HG03565 (cell line): ENCODE data around the gene ANKRD55.
"Not testable (repeated sequence)": the region's sequence is repeated elsewhere in the genome, so short reads cannot be mapped to it uniquely, and the experiment has no call there.

Experiments used
- ATAC-seq: cut with Tn5 transposase; IDR thresholded peaks from one replicate; pipeline ENCODE4 v1.9.1; 2021; ENCODE audit warnings: mild to moderate bottlenecking, moderate library complexity; ENCODE audit not compliant: unreplicated experiment

ANKRD55 gene

GRCh38 chr5:56211298-56211865 lies 21.7 kb downstream of the ANKRD55 start:
- no peak for ATAC-seq

- ATAC-seq: no peak
Measured at GRCh38 chr5:56208681-56209080, 24.4 kb downstream of the ANKRD55 start.

- ATAC-seq: no peak
Measured at GRCh38 chr5:56207537-56207936, 25.6 kb downstream of the ANKRD55 start.

- no peak for ATAC-seq
Measured at GRCh38 chr5:56206126-56206910, 26.8 kb downstream of the ANKRD55 start.

GRCh38 chr5:56203936-56204335 lies 29.2 kb downstream of the ANKRD55 start:
- not testable (repeated sequence) for ATAC-seq

- no peak for ATAC-seq
Measured at GRCh38 chr5:56202483-56202882, 30.6 kb downstream of the ANKRD55 start.

- ATAC-seq: not testable (repeated sequence)
Measured at GRCh38 chr5:56201762-56202261, 31.3 kb downstream of the ANKRD55 start.

- peak; percentile 84 for ATAC-seq
Measured at GRCh38 chr5:56200971-56201666, 32.0 kb downstream of the ANKRD55 start.

- no peak for ATAC-seq
Measured at GRCh38 chr5:56195016-56195415, 38.1 kb downstream of the ANKRD55 start.

GRCh38 chr5:56192246-56192645 lies 40.9 kb downstream of the ANKRD55 start:
- ATAC-seq: no peak

- no peak for ATAC-seq
Measured at GRCh38 chr5:56191656-56192055, 41.5 kb downstream of the ANKRD55 start.

- no peak for ATAC-seq
Measured at GRCh38 chr5:56190497-56190896, 42.6 kb downstream of the ANKRD55 start.

- no peak for ATAC-seq
Measured at GRCh38 chr5:56185768-56186311, 47.3 kb downstream of the ANKRD55 start.

- no peak for ATAC-seq
Measured at GRCh38 chr5:56183506-56183905, 49.6 kb downstream of the ANKRD55 start.

- ATAC-seq: no peak
Measured at GRCh38 chr5:56179442-56179841, 53.7 kb downstream of the ANKRD55 start.

GRCh38 chr5:56178823-56179222 lies 54.3 kb downstream of the ANKRD55 start:
- ATAC-seq: no peak

GRCh38 chr5:56176871-56177533 lies 56.1 kb downstream of the ANKRD55 start:
- no peak for ATAC-seq

- no peak for ATAC-seq
Measured at GRCh38 chr5:56176155-56176798, 56.9 kb downstream of the ANKRD55 start.

GRCh38 chr5:56175488-56175887 lies 57.6 kb downstream of the ANKRD55 start:
- no peak for ATAC-seq

- no peak for ATAC-seq
Measured at GRCh38 chr5:56175021-56175420, 58.1 kb downstream of the ANKRD55 start.
